Mesendoderm (in vitro differentiated cells): Measurements from ENCODE around the gene OTUD1.
A peak's percentile ranks its signal among the peaks of the same experiment; 100 is the strongest.

Experiments used
- DNase-seq: peaks from one replicate; pipeline ENCODE4 v3.0.0; 2013
- H2AK5ac ChIP-seq: 2 replicates; pipeline ENCODE4 v1.6.1; 2013; ENCODE audit warnings: low read length, inconsistent platforms
- H2BK120ac ChIP-seq: 2 replicates; pipeline ENCODE4 v1.6.1; 2013; ENCODE audit warnings: low read depth, mild to moderate bottlenecking, low read length, moderate library complexity, mixed read lengths
- H2BK15ac ChIP-seq: replicated peaks from 2 replicates; pipeline ENCODE4 v1.6.1; 2013; ENCODE audit warnings: low read depth, mild to moderate bottlenecking, moderate library complexity
- H2BK5ac ChIP-seq: 2 replicates; pipeline ENCODE4 v1.6.1; 2013; ENCODE audit warnings: low read length, inconsistent platforms
- H3K18ac ChIP-seq: 2 replicates; pipeline ENCODE4 v1.6.1; 2013; ENCODE audit warnings: mild to moderate bottlenecking, low read length, mixed read lengths
- H3K23ac ChIP-seq: one replicate; pipeline ENCODE4 v1.6.1; 2013; ENCODE audit warnings: low read length
- H3K27ac ChIP-seq: 2 replicates; pipeline ENCODE4 v1.5.1; 2013; ENCODE audit warnings: low read depth, mild to moderate bottlenecking, inconsistent platforms, low read length, moderate library complexity
- H3K27me3 ChIP-seq: 2 replicates; pipeline ENCODE4 v1.6.1; 2013; ENCODE audit warnings: low read length, control low read depth, mild to moderate bottlenecking, inconsistent platforms; ENCODE audit not compliant: insufficient read depth, poor library complexity
- H3K36me3 ChIP-seq: 2 replicates; pipeline ENCODE4 v1.6.1; 2013; ENCODE audit warnings: low read length, inconsistent platforms; ENCODE audit not compliant: control insufficient read depth, insufficient read depth
- H3K4ac ChIP-seq: one replicate; pipeline ENCODE4 v1.6.1; 2013; ENCODE audit warnings: low read depth, mild to moderate bottlenecking, low read length, moderate library complexity
- H3K4me1 ChIP-seq: 2 replicates; pipeline ENCODE4 v1.6.1; 2013; ENCODE audit warnings: low read depth, low read length, inconsistent platforms; ENCODE audit not compliant: control insufficient read depth
- H3K4me2 ChIP-seq: 2 replicates; pipeline ENCODE4 v1.6.1; 2013; ENCODE audit warnings: low read length
- H3K4me3 ChIP-seq: 2 replicates; pipeline ENCODE4 v1.5.1; 2013; ENCODE audit warnings: mild to moderate bottlenecking, low read length
- H3K56ac ChIP-seq: one replicate; pipeline ENCODE4 v1.6.1; 2013; ENCODE audit warnings: low read length
- H3K79me1 ChIP-seq: 2 replicates; pipeline ENCODE4 v1.6.1; 2013; ENCODE audit warnings: low read length, inconsistent platforms
- H3K79me2 ChIP-seq: 2 replicates; pipeline ENCODE4 v1.6.1; 2013; ENCODE audit warnings: mild to moderate bottlenecking, low read length; ENCODE audit not compliant: control insufficient read depth, insufficient read depth
- H3K9ac ChIP-seq: 2 replicates; pipeline ENCODE4 v1.6.1; 2013; ENCODE audit warnings: low read length, inconsistent platforms
- H4K5ac ChIP-seq: one replicate; pipeline ENCODE4 v1.6.1; 2013; ENCODE audit warnings: low read length
- H4K8ac ChIP-seq: one replicate; pipeline ENCODE4 v1.6.1; 2013; ENCODE audit warnings: low read depth, mild to moderate bottlenecking, control low read depth, low read length, moderate library complexity
- WGBS: extraction: QIAGEN DNeasy Blood & Tissue Kit; methylation state at CpG from one replicate; pipeline ENCODE4 v1.1.7; 2013; ENCODE audit warnings: low lambda C conversion rate, missing lambda C conversion rate; ENCODE audit not compliant: insufficient coverage; ENCODE audit errors: extremely low coverage; 5-methylcytosine and 5-hydroxymethylcytosine counted together

OTUD1 gene

DNA sequence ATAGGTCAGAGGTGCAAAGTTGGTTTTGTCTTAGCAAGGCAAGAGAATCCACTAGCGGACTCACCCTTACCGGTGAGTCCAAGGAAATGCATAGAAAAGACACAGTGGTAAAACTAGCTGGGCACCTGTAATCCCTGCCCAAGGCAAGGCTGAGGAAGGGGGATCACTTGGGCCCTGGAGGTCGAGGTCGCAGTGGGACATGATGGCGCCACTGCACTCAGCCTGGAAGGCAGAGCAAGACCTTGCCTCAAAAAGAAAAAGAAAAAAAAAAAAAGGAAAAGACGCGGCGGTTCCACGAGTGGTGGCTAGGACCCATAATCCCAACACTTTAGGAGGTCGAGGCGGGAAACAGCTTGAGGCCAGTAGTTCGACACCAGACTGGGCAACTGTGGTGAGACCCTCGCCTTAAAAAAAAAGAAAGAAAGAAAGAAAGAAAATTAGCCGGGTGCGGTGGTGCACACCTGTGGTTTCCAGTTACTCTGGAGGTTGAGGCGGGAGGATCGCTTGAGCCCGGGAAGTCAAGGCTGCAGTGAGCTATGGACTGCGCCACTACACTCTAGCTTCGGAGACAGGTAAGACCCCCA, 820 bp upstream of the OTUD1 start:
- no peak overlapping the region for H2AK5ac ChIP-seq
- no peak overlapping the region for H3K18ac ChIP-seq
- WGBS: no CpG with 5 or more reads among the region's 20 CpGs
- H3K56ac ChIP-seq: peak overlapping the region; percentile 79
- H3K4me2 ChIP-seq: peak overlapping the region; percentile 74
- no peak overlapping the region for H4K8ac ChIP-seq
- H3K27ac ChIP-seq: peak overlapping the region; percentile 4
- H3K36me3 ChIP-seq: no peaks in the 10 kb centered on the region
- peaks cover 2% of the 10 kb centered on the region for H3K4me1 ChIP-seq
- no peaks in the 10 kb centered on the region for H3K79me2 ChIP-seq
- H2BK120ac ChIP-seq: no peak overlapping the region
- no peak overlapping the region for H2BK5ac ChIP-seq
- no peak overlapping the region for H3K4me3 ChIP-seq
- no peak overlapping the region for H2BK15ac ChIP-seq
- no peaks in the 10 kb centered on the region for H3K27me3 ChIP-seq
- H3K4ac ChIP-seq: no peak overlapping the region
- no peak for DNase-seq
- no peak overlapping the region for H3K23ac ChIP-seq
- peak overlapping the region; percentile 66 for H3K9ac ChIP-seq
- no peaks in the 10 kb centered on the region for H3K79me1 ChIP-seq
- no peak overlapping the region for H4K5ac ChIP-seq

DNA sequence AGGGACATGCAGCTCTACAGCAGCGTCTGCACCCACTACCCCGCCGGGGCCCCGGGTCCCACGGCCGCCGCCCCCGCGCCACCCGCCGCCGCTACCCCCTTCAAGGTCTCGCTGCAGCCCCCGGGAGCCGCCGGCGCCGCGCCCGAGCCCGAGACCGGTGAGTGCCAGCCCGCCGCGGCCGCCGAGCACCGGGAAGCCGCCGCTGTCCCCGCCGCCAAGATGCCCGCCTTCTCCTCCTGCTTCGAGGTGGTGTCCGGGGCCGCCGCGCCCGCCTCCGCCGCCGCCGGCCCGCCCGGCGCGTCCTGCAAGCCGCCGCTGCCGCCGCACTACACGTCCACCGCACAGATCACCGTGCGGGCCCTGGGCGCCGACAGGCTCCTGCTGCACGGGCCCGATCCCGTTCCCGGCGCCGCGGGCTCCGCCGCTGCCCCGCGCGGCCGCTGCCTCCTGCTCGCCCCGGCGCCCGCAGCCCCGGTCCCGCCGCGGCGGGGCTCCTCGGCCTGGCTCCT, 631 bp downstream of the OTUD1 start:
- no peak overlapping the region for H3K23ac ChIP-seq
- H4K8ac ChIP-seq: no peak overlapping the region
- peak overlapping the region; percentile 85 for H3K18ac ChIP-seq
- H3K56ac ChIP-seq: peak overlapping the region; percentile 81
- no peak overlapping the region for H2BK5ac ChIP-seq
- no peak overlapping the region for H2BK15ac ChIP-seq
- H3K36me3 ChIP-seq: no peaks in the 10 kb centered on the region
- no peak overlapping the region for H2AK5ac ChIP-seq
- peak overlapping the region; percentile 81 for H3K4me2 ChIP-seq
- no peak overlapping the region for H3K4ac ChIP-seq
- H3K27me3 ChIP-seq: no peaks in the 10 kb centered on the region
- peaks cover 2% of the 10 kb centered on the region for H3K4me1 ChIP-seq
- peak overlapping the region; percentile 71 for H3K4me3 ChIP-seq
- WGBS: no CpG with 5 or more reads among the region's 80 CpGs
- H3K27ac ChIP-seq: peak overlapping the region; percentile 78
- no peak overlapping the region for H4K5ac ChIP-seq
- no peak for DNase-seq
- H2BK120ac ChIP-seq: no peak overlapping the region
- H3K79me2 ChIP-seq: no peaks in the 10 kb centered on the region
- H3K79me1 ChIP-seq: no peaks in the 10 kb centered on the region
- H3K9ac ChIP-seq: peak overlapping the region; percentile 77

DNA sequence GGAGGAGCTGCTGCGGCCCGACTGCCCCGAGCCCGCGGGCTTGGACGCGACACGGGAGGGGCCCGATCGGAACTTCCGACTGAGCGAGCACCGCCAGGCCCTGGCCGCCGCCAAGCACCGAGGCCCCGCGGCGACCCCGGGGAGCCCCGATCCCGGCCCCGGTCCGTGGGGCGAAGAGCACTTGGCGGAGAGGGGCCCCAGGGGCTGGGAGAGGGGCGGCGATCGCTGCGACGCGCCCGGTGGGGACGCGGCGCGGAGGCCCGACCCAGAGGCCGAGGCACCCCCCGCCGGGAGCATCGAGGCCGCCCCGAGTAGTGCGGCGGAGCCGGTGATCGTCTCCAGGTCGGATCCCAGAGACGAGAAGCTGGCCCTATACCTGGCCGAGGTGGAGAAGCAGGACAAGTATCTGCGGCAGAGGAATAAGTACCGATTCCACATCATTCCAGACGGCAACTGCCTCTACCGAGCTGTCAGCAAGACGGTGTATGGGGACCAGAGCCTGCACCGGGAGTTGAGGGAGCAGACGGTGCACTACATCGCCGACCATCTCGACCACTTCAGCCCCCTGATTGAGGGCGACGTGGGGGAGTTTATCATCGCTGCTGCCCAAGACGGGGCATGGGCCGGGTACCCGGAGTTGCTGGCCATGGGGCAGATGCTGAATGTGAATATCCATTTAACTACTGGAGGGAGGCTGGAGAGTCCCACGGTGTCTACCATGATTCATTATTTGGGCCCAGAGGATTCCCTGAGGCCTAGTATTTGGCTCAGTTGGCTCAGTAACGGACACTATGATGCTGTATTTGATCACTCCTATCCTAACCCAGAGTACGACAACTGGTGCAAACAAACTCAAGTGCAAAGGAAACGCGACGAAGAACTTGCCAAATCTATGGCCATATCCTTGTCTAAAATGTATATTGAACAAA, 1.4 kb downstream of the OTUD1 start:
- WGBS: no CpG with 5 or more reads among the region's 73 CpGs

GRCh38 chr10:23441251-23441650, 2.4 kb downstream of the OTUD1 start:
- Histone ChIP-seq H3K27ac (no peak overlapping the region), H3K56ac (no peak overlapping the region), H3K9ac (no peak overlapping the region)

More for the DNA sequence above, 1.4 kb downstream of the OTUD1 start:
- no peak overlapping the region for H2AK5ac ChIP-seq
- H3K56ac ChIP-seq: peak overlapping the region; percentile 81
- H2BK5ac ChIP-seq: no peak overlapping the region
- peak overlapping the region; percentile 15 for H3K23ac ChIP-seq
- H2BK120ac ChIP-seq: no peak overlapping the region
- peak overlapping the region; percentile 31 for H3K18ac ChIP-seq
- H3K9ac ChIP-seq: peak overlapping the region; percentile 77
- H3K27me3 ChIP-seq: no peaks in the 10 kb centered on the region
- peak overlapping the region; percentile 81 for H3K4me2 ChIP-seq
- no peaks in the 10 kb centered on the region for H3K79me2 ChIP-seq
- peak overlapping the region; percentile 71 for H3K4me3 ChIP-seq
- DNase-seq: peak; percentile 53
- H2BK15ac ChIP-seq: no peak overlapping the region
- H3K27ac ChIP-seq: no peak overlapping the region
- H3K79me1 ChIP-seq: no peaks in the 10 kb centered on the region
- no peak overlapping the region for H3K4ac ChIP-seq
- H3K4me1 ChIP-seq: peaks cover 2% of the 10 kb centered on the region
- H4K8ac ChIP-seq: no peak overlapping the region
- no peak overlapping the region for H4K5ac ChIP-seq
- H3K36me3 ChIP-seq: no peaks in the 10 kb centered on the region

DNA sequence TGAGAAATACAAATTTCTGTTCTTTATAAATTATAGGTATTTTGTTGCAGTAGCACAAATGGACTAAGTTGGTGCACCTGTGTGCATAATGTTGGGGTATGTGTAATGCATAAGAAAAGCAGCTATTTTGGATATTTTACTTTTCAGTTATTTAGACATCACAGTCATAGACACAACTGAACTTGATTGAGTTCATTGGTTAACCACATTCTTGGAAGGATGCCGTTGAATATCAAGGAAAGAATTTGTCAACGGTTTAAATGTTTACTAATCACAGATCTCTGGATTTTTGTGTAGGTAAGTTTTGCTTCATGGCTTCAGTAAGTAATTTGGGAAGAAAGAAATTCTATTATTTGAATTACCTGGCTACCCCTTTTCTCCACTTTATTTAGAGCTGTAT, 4.1 kb downstream of the OTUD1 start:
- H3K4me3 ChIP-seq: no peak overlapping the region
- DNase-seq: no peak

More at GRCh38 chr10:23441251-23441650, 2.4 kb downstream of the OTUD1 start:
- no CpG with 5 or more reads among the region's 3 CpGs for WGBS
- H3K18ac ChIP-seq: no peak overlapping the region
- H3K4me1 ChIP-seq: peaks cover 2% of the 10 kb centered on the region
- no peaks in the 10 kb centered on the region for H3K79me1 ChIP-seq
- H2BK5ac ChIP-seq: no peak overlapping the region
- no peak overlapping the region for H3K23ac ChIP-seq
- no peak overlapping the region for H4K5ac ChIP-seq
- no peaks in the 10 kb centered on the region for H3K27me3 ChIP-seq
- H2AK5ac ChIP-seq: no peak overlapping the region
- H3K4me2 ChIP-seq: no peak overlapping the region
- H3K4me3 ChIP-seq: no peak overlapping the region
- H4K8ac ChIP-seq: no peak overlapping the region
- H3K4ac ChIP-seq: no peak overlapping the region
- H3K36me3 ChIP-seq: no peaks in the 10 kb centered on the region
- no peaks in the 10 kb centered on the region for H3K79me2 ChIP-seq
- H2BK120ac ChIP-seq: no peak overlapping the region
- DNase-seq: no peak
- no peak overlapping the region for H2BK15ac ChIP-seq

More for the DNA sequence above, 4.1 kb downstream of the OTUD1 start:
- H2BK5ac ChIP-seq: no peak overlapping the region
- H3K36me3 ChIP-seq: no peaks in the 10 kb centered on the region
- no peaks in the 10 kb centered on the region for H3K79me2 ChIP-seq
- no peak overlapping the region for H3K4ac ChIP-seq
- WGBS: no CpG with 5 or more reads among the region's 2 CpGs
- no peak overlapping the region for H2BK15ac ChIP-seq
- H3K27ac ChIP-seq: no peak overlapping the region
- H3K9ac ChIP-seq: no peak overlapping the region
- H3K56ac ChIP-seq: no peak overlapping the region
- H3K27me3 ChIP-seq: no peaks in the 10 kb centered on the region
- no peak overlapping the region for H3K4me2 ChIP-seq
- no peak overlapping the region for H3K18ac ChIP-seq
- no peaks in the 10 kb centered on the region for H3K79me1 ChIP-seq
- no peak overlapping the region for H3K23ac ChIP-seq
- H2AK5ac ChIP-seq: no peak overlapping the region
- no peak overlapping the region for H4K8ac ChIP-seq
- peaks cover 2% of the 10 kb centered on the region for H3K4me1 ChIP-seq
- H4K5ac ChIP-seq: no peak overlapping the region
- no peak overlapping the region for H2BK120ac ChIP-seq
